HepG2 (cell line): ENCODE measurements around the gene CDKN2AIP. TPM values are rescaled to one million over a fixed set of nuclear protein-coding genes. Genes with fewer than 3 reads are reported as not detected.
A peak's percentile ranks its signal among the peaks of the same experiment; 100 is the strongest.

Source experiments
- CREB1 ChIP-seq, 2 experiments: fragments of 450-650 bp in 1 of 2; IDR thresholded peaks; 2 replicates each; pipeline ENCODE4 v1.6.1; 2016 to 2017; ENCODE audit warnings: control low read depth in 1 of 2, mild to moderate bottlenecking in 1 of 2, missing compliant biosample characterization in 1 of 2, missing genetic modification characterization in 1 of 2
- IKZF1 ChIP-seq: fragments of 450-650 bp; IDR thresholded peaks from 2 replicates; pipeline ENCODE4 v1.7.1; 2016
- KLF15 ChIP-seq: sonication (generic); formaldehyde crosslinking; IDR thresholded peaks from 2 replicates; pipeline ENCODE4 v1.8.1; 2023; ENCODE audit warnings: borderline replicate concordance, mild to moderate bottlenecking, inconsistent platforms, missing genetic modification reagents, mixed read lengths
- RCOR2 ChIP-seq: IDR thresholded peaks from 2 replicates; pipeline ENCODE4 v1.6.1; 2016; ENCODE audit warnings: missing biosample characterization, missing genetic modification reagents
- SAP130 ChIP-seq: IDR thresholded peaks from 2 replicates; pipeline ENCODE4 v1.6.1; 2016; ENCODE audit warnings: low read depth
- SATB2 ChIP-seq: sonication (generic); formaldehyde crosslinking; IDR thresholded peaks from 2 replicates; pipeline ENCODE4 v1.5.0; 2020; ENCODE audit warnings: missing genetic modification reagents
- SP4 ChIP-seq: sonication (generic); formaldehyde crosslinking; IDR thresholded peaks from 2 replicates; pipeline ENCODE4 v1.8.1; 2023; ENCODE audit warnings: mild to moderate bottlenecking, missing genetic modification reagents
- ZMYM3 ChIP-seq: sonication (generic); formaldehyde crosslinking; IDR thresholded peaks from 2 replicates; pipeline ENCODE4 v1.5.1; 2020; ENCODE audit warnings: mild to moderate bottlenecking, missing genetic modification reagents
- ZNF264 ChIP-seq: sonication (generic); formaldehyde crosslinking; IDR thresholded peaks from 2 replicates; pipeline ENCODE4 v1.4.0; 2020; ENCODE audit warnings: missing genetic modification reagents
- ZNF335 ChIP-seq: sonication (generic); formaldehyde crosslinking; IDR thresholded peaks from 2 replicates; pipeline ENCODE4 v1.4.0; 2020; ENCODE audit warnings: missing genetic modification reagents
- ZNF432 ChIP-seq: sonication (generic); formaldehyde crosslinking; IDR thresholded peaks from 2 replicates; pipeline ENCODE4 v1.5.0; 2020; ENCODE audit warnings: missing genetic modification reagents, mild to moderate bottlenecking, borderline replicate concordance
- ZNF501 ChIP-seq: sonication (generic); formaldehyde crosslinking; IDR thresholded peaks from 2 replicates; pipeline ENCODE4 v1.5.1; 2020; ENCODE audit warnings: mild to moderate bottlenecking, moderate library complexity, missing genetic modification reagents
- ZSCAN29 ChIP-seq: sonication (generic); formaldehyde crosslinking; conservative IDR thresholded peaks from 2 replicates; pipeline ENCODE4 v1.4.0; 2020; ENCODE audit warnings: mild to moderate bottlenecking, missing genetic modification reagents
- polyA plus RNA-seq, 8 experiments: library from polyadenylated mRNA; depleted of rRNA in 3 of 8; stranded (reverse) in 7 of 8; unstranded in 1 of 8; fragments of >200 nt; fragmentation: Illumina TruSeq in 4 of 8; extraction: Trizol in 4 of 8; gene quantifications; 2 replicates each; pipeline versions ENCODE4 v1.2.1 to v1.2.3, GENCODE V29; 2011 to 2016; ENCODE audit warnings: low read depth in 4 of 8, missing spikeins in 1 of 8, mixed read lengths in 1 of 8; ENCODE audit not compliant: insufficient read depth in 1 of 8
- total RNA-seq, 5 experiments: library from RNA; depleted of rRNA; stranded (reverse); fragments of >200 nt; fragmentation: Illumina TruSeq; extraction: Trizol; gene quantifications; 2 replicates each; pipeline ENCODE4 v1.2.3, GENCODE V29; 2016; ENCODE audit warnings: low read depth in 1 of 5
- TF ChIP-seq, protein P1 (sequence below): sonication (generic); formaldehyde crosslinking; IDR thresholded peaks from 2 replicates; pipeline ENCODE4 v1.5.1; 2020; ENCODE audit warnings: mild to moderate bottlenecking, moderate library complexity, missing genetic modification reagents
- TF ChIP-seq, protein P2 (sequence below): sonication (generic); formaldehyde crosslinking; IDR thresholded peaks from 2 replicates; pipeline ENCODE4 v1.5.0; 2020; ENCODE audit warnings: mild to moderate bottlenecking, missing genetic modification reagents
- TF ChIP-seq, protein P3 (sequence below): sonication (generic); formaldehyde crosslinking; conservative IDR thresholded peaks from 2 replicates; pipeline ENCODE4 v1.4.0; 2020; ENCODE audit warnings: missing genetic modification reagents
- TF ChIP-seq, protein P4 (sequence below): IDR thresholded peaks from 2 replicates; pipeline ENCODE4 v1.6.1; 2016

Gene CDKN2AIP
- total and polyA plus RNA-seq, 2 of the 13 experiments (the other 11 are each of a cell fraction or from before 2014, with no cell fraction given), result 17.0 to 18.7 TPM

DNA sequence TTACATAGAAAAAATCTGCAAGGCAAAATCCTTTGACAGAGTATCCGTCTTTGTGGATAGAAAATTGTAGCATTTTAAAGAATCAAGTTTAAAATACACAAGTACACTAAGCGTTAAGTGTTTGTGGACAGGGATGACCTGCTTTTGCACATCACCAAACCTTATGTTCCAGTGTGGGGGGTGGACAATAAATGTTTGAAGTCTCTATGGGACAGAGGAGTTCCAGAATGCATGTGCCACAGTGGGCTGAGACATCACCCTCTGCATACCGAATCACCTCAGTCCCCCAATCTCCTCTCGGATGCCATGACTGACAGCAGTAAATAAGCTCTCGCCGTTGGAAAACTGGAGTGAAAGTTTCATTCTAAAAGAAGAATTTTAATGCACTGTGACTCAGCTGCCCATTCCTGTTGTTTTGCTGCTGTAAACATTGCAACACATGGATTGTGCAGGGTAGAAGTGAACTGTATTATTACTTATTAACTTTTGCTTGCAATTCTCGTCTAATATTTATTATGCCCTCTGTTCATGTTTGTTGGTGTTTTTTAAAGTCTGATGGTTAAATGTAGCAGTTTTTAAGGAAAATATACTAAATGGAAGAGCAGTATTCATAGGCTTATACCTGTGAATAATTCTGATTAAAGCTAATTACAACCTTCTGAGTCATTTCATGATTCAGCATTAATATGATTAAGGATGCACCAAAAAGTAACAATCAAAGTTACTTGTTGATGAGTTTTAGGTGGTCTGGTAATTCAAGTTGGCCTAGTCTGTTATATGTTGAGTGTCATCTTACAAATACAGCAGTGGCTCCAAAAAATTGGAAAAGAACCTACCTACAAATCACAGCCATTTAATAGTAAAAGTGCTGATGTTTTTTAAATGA, 24.0 kb downstream of the CDKN2AIP start (continued):
- TF ChIP-seq ZNF501 (no peak), SAP130 (CRISPR knock-in tag) (peak; percentile 42), RCOR2 (CRISPR knock-in tag) (no peak), ZNF432 (CRISPR knock-in tag) (no peak), KLF15 (no peak), SP4 (CRISPR knock-in tag) (no peak), CREB1 (IDR thresholded peaks at IDR 0.05) (no peak), CREB1 (CRISPR knock-in tag; IDR thresholded peaks at IDR 0.05) (0 out of 2 replicates have a peak, but pooled peaks have one; percentile 14), ZNF335 (no peak), ZSCAN29 (CRISPR knock-in tag) (no peak), IKZF1 (no peak), SATB2 (CRISPR knock-in tag) (no peak), ZMYM3 (CRISPR knock-in tag) (no peak), ZNF264 (CRISPR knock-in tag) (no peak)
- TF ChIP-seq, protein P1, sequence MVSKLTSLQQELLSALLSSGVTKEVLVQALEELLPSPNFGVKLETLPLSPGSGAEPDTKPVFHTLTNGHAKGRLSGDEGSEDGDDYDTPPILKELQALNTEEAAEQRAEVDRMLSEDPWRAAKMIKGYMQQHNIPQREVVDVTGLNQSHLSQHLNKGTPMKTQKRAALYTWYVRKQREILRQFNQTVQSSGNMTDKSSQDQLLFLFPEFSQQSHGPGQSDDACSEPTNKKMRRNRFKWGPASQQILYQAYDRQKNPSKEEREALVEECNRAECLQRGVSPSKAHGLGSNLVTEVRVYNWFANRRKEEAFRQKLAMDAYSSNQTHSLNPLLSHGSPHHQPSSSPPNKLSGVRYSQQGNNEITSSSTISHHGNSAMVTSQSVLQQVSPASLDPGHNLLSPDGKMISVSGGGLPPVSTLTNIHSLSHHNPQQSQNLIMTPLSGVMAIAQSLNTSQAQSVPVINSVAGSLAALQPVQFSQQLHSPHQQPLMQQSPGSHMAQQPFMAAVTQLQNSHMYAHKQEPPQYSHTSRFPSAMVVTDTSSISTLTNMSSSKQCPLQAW (CRISPR knock-in tag), result no peak
- TF ChIP-seq, protein P2, sequence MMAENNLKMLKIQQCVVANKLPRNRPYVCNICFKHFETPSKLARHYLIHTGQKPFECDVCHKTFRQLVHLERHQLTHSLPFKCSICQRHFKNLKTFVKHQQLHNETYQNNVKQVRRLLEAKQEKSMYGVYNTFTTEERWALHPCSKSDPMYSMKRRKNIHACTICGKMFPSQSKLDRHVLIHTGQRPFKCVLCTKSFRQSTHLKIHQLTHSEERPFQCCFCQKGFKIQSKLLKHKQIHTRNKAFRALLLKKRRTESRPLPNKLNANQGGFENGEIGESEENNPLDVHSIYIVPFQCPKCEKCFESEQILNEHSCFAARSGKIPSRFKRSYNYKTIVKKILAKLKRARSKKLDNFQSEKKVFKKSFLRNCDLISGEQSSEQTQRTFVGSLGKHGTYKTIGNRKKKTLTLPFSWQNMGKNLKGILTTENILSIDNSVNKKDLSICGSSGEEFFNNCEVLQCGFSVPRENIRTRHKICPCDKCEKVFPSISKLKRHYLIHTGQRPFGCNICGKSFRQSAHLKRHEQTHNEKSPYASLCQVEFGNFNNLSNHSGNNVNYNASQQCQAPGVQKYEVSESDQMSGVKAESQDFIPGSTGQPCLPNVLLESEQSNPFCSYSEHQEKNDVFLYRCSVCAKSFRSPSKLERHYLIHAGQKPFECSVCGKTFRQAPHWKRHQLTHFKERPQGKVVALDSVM (CRISPR knock-in tag), result no peak
- TF ChIP-seq, protein P3, sequence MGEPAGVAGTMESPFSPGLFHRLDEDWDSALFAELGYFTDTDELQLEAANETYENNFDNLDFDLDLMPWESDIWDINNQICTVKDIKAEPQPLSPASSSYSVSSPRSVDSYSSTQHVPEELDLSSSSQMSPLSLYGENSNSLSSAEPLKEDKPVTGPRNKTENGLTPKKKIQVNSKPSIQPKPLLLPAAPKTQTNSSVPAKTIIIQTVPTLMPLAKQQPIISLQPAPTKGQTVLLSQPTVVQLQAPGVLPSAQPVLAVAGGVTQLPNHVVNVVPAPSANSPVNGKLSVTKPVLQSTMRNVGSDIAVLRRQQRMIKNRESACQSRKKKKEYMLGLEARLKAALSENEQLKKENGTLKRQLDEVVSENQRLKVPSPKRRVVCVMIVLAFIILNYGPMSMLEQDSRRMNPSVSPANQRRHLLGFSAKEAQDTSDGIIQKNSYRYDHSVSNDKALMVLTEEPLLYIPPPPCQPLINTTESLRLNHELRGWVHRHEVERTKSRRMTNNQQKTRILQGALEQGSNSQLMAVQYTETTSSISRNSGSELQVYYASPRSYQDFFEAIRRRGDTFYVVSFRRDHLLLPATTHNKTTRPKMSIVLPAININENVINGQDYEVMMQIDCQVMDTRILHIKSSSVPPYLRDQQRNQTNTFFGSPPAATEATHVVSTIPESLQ, result no peak
- TF ChIP-seq, protein P4, sequence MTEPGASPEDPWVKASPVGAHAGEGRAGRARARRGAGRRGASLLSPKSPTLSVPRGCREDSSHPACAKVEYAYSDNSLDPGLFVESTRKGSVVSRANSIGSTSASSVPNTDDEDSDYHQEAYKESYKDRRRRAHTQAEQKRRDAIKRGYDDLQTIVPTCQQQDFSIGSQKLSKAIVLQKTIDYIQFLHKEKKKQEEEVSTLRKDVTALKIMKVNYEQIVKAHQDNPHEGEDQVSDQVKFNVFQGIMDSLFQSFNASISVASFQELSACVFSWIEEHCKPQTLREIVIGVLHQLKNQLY (CRISPR knock-in tag), result no peak
